Peyer's patch (tissue), 4 donors: ENCODE data around the gene PLCXD1.

Source experiments
- CTCF ChIP-seq, 6 experiments: fragments of 450-650 bp in 4 of 6; fragments of 200-600 bp in 2 of 6; sonication (generic) in 1 of 6; IDR thresholded peaks; one replicate each; pipeline ENCODE4 v1.5.1; 2017 to 2019; ENCODE audit warnings: antibody characterized with exemption in 6 of 6, mild to moderate bottlenecking in 3 of 6, moderate library complexity in 1 of 6
- POLR2A ChIP-seq, 2 donors: fragments of 450-650 bp; IDR thresholded peaks; one replicate each; pipeline ENCODE4 v1.5.1; 2017; ENCODE audit warnings: antibody characterized with exemption in 2 of 2, mild to moderate bottlenecking in 2 of 2, moderate library complexity in 2 of 2

- TF ChIP-seq POLR2A (IDR thresholded peaks at IDR 0.05) = no peak
- TF ChIP-seq CTCF (IDR thresholded peaks at IDR 0.05) = no peak
These were observed 23.4 kb upstream of the PLCXD1 start for GRCh38 chrX:257681-258289.
